NOMO-1 (cell line): ENCODE results near the gene HOOK2.
A peak's percentile ranks its signal among the peaks of the same experiment; 100 is the strongest.

Source experiments
- DNase-seq, 2 experiments: peaks; one replicate each; lab custom pipeline; 2025; ENCODE audit not compliant: unreplicated experiment in 2 of 2; lab: John Stamatoyannopoulos, UW

The HOOK2 gene

DNA sequence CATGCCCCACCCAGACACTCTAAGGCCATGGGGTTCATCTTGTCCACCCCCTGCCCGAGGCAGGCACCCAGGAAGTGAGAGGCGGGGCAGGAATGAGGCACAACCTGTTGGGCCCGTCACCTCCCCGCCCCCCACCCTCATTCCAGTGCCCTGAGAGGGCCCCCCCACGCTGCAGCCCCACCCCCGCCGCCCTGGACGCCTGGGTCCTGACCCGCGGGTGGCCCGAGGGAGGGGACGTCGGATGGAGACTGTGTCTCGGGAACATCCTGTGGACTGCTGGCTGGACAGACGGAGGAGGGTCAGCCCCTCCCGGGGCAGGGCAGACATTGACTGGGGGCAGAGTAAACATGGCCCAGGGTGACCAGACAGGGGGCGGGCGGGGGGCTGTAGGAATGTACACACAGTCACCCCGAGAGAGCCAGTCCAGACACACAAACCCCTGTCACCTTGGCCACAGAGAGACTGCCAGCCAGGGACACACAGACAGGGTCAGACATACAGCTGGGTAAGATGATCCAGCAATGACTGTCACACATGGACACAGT, 8.6 kb upstream of the HOOK2 start:
- DNase-seq: no peak

DNA sequence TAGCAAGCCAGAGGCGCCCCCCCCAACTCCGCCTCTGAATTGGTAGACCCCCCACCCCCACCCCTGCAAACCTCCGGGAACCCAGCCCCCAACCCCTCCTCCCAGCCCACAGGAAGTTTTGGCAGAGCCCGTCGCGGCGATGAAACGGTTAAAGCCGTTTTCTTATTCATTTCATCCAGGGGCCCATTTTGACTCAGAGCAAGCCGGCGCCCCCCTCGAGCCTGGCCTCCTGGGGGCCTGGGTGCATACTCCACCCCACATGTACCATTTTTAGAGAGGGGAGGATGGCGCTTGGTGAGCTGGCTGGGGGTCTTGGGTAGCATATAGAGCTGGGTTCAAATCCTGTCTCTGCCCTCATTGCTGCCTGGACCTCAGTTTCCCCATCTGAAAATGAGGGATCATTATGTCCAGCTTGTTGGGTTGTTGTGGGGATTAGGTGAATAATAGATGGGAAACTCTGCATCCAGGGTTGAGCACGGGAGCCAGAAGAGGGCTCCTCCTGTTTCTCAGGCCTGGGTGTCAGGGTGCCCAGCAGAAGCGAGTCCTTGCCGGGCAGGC, 8.0 kb upstream of the HOOK2 start:
- DNase-seq: no peak

DNA sequence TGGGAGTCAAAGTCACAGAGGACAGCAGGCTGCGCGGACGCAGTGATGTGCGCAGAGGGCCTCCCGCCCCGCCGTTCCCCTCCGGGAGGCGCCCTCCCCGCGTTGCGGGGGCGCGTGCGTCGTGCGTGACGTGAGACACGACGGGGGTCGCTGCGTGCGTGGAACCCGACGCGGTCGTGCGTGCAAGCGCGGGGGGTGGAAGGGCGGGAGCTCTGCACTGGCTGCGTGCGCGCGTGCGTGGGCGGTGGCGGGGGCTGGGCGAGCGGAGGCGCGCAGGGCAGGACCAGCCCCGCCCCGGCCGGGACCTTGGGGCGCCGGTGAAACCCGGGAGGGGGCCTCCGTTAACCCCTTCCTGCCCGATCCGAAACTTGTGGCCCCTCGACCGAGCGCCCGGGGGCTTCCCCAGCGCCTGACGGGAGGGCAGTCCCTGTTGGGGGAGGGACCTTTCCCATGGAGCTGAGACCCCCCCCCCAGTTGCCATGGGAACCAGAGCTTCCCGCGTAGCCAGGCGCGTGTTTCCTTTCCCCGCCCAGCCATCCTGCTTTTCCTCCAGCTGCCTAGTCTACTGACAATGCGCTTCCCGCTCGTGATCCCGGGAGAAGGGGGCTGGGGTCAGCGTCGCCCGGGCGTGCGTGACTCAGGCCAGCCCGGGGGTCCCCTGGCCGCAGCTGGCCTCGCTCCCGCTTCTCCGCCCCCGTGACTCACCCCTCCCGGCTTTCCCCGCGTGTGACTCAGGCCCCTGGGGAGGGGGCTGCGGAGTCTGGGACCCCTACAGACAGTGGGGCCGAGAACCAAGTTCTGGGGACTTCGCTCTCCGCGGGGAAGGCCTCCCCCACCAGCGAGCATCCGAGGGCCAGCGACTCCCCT, 7.3 kb upstream of the HOOK2 start:
- peak; percentile 52 to 70 for DNase-seq

DNA sequence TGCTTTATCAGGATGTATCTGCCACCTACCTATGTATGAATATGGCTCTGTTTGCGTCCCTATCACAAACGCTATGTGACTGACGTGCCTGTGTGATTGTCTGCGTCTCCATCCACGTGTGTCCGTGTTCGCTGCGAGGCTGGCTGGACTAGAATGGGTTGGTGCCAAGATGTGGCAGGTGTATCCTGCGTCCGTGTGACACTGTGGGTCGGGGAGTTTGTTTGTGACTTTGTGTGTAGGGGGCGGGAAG, 6.7 kb upstream of the HOOK2 start:
- DNase-seq: peak in 1 of 2 experiments; percentile 52

DNA sequence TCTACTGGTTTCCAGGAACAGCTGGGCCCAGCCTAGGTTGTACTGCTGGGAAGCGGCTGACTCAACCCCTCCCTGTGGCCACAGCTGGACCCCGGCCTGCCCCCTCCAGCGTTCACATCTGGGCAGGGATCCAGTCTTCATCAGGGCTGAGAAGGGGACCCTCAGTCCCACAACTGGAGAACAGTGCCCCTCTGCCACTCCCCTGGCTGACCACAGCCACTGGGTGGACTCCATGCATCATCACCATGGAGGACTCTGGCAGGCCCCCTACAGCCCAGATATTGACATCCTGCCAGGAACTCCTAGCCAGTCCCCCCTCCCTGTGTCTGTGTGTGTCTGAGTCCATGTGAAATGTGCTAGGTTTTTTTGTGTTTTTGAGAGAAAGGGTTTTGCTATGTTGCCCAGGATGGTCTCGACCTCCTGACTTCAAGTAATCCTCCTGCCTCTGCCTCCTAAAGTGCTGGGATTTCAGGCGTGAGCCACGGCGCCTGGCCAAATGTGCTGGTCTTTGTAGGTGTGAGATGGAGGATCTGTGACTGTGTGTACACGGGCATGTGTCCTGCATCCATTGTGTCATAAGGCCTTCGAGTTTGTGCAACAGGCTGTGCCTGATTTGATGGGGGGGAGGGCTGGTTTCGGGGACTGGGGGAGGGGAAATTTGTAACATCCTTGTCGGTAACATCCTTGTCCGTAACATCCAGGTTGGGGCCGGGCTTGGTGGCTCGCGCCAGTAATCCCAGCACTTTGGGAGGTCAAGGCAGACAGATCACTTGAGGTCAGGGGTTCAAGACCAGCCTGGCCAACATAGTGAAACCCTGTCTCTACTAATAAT, 4.0 kb upstream of the HOOK2 start:
- no peak for DNase-seq

DNA sequence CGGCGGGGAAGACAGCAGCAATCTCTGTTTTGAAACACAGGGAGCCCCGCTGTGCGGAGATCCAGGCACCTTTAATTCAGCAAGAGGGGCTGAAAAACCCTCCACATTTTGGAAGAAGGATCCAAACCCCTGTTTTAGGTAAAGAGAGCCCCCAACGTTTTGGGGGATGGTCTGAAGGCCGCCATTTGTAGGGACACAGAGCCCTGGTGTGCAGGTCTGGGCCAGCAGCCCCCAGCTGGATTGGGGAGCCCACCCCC, 3.5 kb upstream of the HOOK2 start:
- DNase-seq: peak in 1 of 2 experiments; percentile 14

DNA sequence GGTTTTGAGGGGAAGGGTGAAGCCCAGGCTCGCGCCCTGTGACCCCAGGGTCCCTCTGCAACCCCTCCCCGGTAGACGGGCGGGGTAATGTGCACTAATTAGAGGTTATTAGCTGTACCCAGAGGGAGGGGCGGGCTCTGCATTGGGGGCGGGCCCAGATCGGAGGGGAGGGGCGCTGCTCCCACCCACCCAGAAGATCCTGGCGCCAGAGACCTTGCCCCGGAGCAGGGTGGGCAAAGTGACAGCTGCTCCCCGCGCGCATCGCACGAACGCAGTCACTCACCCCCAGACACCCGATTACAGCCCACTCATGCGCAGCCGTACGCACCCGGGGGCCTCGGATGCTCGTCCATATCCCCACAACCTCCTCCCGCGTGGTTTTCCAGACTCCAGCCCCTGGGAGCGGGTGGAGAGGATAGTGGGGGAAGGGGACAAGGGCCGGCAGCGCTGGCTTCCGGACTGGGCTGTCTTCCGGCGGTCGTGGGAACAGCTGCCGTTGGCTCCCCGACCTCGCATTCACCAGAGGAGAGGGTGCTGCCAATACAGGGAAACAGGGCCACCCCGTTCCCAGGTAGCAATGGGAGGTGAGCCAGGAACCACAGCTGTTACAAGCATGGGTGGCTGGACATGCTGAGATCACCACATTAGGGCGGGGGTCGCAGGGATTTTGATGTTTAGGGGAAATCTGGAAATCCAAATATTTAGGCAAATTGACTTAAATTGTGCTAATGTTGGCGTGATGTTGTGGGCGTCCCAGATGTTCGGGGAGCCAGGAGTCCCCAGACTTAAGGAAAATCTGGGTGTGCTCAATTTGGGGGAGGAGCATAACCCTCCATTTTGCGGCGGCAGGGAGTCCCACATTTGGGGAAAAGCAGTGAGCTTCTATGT, 2.9 kb upstream of the HOOK2 start:
- DNase-seq: peak in 1 of 2 experiments; percentile 34

DNA sequence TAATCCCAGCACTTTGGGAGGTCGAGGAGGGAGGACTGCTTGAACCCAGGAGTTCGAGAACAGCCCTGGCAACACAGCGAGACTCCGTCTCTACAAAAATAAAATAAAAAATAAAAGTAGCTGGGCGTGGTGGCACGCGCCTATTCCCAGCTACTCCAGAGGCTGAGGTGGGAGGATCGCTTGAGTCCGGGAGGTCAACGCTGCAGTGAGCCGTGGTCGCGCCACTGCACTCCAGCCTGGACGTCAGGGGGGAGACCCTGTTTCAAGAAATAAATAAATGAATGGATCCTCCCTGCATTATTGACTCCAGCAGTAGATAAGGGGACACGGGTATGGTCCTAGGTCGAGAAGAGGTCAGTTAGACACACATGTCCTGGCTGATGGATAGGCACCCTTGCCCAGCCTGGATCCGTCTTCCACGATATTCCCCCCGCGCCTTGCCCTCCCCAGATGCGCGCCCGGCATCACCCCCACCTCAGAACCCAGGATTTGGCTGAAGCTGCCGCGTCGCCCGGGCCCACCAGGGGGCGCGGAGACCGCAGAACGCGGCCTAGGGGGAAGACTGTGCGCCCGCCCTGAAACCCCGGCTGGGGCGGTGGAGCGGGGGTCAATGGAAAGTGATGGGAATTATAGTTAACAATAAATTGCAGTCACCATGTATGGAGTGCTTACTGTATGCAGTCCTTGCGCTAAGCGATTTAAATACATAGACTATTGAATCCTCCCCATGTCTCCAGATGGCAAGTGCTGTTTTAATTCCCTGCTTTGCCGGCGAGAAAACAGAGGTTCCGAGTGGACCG, 2.1 kb upstream of the HOOK2 start:
- peak; percentile 61 to 82 for DNase-seq

DNA sequence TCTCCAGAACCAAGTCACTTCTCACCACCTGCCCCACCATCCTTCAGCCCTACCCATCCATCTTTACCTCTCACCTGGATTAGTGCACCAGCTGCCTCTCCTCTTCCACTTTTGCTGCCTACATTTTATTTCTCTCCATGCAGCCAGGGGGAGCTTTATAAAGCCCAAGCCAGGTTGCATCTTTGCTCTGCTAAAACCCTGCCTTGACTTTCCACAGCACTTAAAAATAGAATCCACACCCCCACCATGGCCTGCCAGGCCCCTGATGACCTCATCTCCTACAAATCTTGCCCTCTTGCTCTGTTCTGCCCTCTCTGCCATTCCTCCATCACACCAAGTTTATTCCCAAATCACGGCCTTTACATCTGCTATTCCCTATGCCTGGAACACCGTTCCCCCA, 1.8 kb downstream of the HOOK2 start:
- peak in 1 of 2 experiments; percentile 19 for DNase-seq

DNA sequence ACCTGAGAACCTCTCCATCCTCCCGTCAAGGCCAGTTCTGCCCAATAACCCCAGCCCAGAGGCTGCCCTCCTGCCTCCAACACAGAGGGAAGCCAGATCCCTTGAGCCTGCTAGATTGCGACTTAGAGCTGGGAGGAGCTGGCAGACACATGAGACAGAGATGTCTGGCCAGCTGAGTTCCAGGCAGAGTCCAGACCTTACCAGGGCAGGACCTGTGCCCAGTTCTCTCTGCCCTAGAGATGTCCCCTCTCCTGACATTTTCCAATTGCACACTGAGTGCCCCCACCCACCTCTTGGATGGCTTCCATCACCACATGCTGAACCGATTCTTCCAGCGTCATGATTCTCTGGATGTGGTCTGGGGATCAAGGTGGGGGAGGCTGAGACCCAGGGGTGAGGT, 3.0 kb downstream of the HOOK2 start:
- DNase-seq: no peak

DNA sequence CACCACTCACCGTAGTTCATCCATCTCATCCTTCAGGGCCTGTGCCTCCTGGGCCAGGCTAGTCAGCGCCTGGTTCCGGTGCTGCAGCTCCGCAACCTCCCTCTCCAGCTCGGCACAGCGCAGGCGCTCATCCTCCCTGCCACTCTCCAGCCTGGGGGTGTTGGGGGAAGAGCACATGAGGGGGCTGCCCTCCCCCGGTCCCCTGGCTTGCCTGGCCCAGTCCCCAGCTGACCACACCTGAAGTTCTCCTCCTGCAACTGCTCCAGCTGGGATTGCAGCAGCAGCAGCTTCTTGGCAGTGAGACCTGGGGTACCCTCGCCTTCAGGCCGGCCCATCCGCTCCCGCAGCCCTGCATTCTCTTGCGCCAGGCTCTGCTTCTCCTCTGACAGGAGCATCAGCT, 4.4 kb downstream of the HOOK2 start:
- DNase-seq: no peak

DNA sequence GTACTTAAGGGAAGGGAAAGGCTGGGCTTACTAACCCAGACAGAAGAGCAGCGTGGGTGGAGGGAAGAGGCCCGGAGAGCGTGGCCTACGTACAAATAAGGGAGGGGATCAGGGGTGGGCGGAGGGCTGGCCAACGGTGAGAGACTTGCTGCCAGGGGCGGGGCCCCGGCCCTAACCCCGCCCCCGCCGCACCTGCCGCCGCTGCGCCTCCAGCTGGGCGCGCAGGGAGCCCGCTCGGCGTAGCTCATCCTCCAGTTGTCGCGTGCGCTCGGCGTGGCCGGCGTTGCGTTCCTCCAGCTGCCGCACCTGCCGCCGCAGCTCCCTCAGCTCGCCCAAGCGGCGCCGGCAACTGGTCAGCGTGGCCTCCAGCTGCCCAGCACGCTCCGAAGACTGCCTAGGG, 5.7 kb downstream of the HOOK2 start:
- no peak for DNase-seq

DNA sequence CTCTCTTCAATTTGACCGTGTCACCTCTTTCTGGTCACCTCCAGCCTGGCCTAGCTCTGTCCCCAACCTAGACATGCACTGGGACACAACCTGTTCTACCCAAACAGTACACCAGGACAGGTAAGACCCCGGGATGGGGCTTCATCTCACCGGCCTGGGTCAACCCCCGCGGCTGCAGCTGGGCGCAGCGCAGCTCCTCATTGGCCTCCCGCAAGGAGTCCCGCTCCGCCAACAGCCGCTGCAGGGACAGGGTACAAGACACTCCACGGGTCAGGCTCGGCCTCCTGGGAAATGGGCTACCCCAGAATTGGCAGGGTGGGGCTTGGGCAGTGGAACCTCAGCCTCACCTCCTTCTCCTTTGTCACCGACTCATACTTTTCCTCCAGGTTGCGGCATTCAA, 7.7 kb downstream of the HOOK2 start:
- no peak for DNase-seq

DNA sequence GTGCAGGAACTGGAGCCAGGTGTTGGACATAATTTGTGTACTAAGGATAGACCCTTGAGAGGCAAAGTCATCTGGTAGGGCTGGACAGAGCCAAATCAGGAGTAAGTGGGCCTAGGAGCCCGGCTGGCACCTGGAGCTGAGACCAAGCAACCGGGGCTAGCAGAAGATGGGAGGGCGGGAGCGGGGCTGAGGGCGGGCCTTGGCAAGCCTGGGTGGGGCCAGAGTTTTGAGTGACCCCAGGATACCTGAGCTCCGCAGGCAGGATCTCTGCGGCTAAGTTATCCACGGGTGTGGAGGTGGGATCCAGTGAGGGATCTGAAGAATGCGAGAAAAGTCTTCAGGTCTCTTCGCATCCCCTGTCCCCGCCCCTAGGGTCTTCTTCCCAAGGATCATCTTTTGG, 8.2 kb downstream of the HOOK2 start:
- no peak for DNase-seq

DNA sequence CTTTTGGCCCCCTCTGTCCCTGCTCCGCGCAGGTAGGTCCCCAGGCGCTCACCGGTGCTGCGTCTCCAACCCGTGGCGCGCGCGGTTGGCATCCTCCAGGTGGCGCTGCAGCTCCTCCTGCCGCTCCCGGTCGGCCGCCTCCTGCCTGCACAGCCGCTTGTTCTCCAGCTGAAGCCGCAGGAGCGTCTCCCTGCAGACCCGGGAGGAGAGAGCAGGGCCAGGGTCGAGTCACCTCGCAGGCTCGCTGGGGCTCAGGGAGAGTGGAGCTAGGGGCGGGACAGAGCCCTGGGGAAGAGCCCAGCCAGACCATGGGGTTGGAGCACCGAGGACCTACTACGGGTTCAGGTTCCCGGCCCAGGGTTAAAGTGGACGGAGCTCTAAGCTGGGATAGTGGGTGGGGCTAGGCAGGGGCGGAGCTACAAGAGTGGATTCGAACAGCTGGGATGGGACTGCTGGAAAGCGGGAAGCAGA, 9.3 kb downstream of the HOOK2 start:
- peak in 1 of 2 experiments; percentile 38 for DNase-seq

DNA sequence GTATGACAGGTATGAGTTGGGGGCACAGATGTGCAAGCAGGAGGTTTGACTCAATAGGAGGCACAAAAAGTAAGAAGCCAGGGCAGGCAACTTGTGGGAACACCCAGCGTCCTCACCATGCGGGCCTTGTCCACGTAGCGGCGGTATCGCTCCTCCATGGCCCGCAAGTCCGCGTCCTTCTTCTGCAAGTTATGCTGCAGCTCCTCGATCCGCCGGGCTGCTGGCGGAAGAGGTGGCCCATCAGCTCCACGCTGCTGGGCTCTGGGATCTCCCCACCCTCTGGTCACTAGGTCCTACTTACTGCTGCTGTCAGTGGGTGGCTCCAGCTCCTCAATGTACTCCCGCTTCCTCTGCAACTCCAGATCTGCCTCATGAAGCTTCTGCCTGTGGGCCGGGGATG, 10.7 kb downstream of the HOOK2 start:
- DNase-seq: no peak

DNA sequence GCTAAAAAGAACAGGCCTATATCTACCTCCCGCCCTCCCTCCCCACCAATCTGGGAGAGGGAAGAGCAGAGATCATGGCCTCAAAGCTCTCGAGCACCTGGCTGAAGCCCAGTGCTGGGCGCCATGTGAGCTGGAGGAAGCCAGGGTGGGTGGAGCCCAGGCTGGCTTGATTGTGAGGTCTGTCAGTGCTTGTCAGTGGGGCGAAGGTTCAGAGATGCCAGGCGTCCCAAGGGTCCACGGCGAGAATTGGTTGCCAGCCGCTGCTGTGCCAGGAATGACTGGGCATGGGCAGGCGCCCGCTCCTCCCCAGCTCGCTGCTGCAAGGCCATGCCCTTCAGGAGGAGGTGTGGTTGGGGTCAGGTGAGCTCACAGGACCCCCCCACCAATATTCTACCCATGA, 12.3 kb downstream of the HOOK2 start:
- no peak for DNase-seq

DNA sequence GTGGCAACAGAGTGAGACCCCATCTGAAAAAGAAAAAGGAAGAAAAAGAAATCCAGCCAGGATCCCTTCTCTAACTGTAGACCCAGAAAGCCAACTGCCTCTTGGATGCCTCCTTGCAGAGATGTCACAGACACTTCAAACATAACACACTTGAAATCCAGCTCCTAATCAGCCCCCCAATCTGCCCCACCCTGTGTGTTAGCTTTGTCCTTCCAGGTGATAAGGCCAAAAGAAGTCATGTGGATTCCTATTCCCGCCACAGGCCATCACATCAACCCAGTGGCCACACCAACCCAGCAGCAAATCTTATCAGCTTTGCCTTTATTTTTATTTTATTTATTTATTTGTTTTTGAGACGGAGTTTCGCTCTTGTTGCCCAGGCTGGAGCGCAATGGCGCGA, 15.7 kb downstream of the HOOK2 start:
- no peak for DNase-seq

DNA sequence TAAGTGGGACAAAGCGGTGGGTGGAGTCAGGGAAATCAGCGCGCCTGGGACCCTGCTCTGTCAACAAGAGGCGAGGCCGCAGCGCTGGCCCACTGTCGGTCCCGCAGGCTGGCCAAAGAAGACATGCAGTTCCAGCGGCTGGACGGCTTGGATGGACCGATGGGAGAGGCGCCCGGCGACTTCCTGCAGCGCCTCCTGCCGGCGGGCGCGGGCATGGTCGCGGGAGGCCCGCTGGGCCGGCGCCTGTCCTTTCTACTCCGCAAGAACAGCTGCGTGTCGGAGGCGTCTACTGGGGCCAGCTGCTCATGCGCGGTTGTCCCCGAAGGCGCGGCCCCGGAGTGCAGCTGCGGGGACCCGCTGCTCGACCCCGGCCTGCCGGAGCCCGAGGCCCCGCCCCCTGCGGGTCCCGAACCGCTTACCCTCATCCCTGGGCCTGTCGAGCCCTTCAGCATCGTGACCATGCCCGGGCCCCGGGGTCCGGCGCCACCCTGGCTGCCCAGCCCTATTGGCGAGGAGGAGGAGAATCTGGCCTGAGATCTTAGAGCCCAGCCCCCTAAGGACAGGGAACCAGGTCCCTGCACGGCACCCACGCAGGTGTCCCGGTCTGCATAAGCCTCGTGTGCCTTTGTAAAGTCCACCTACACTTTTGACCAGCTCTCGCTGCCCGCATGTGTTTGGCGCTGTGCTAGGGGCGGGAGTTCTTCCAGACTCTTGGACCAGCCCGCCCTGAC, 17.6 kb downstream of the HOOK2 start:
- DNase-seq: peak; percentile 41 to 65
